Activated T-cell treated with anti-CD3 and anti-CD28 coated beads, Interleukin-2, amount 50 U/mL, for 48 hours (primary cell): ENCODE results near the gene ADD1.
A peak's percentile ranks its signal among the peaks of the same experiment; 100 is the strongest.

ENCODE experiments used
- DNase-seq, 2 experiments: peaks; one replicate each; pipeline ENCODE4 v3.0.0-alpha.2; 2020

The ADD1 gene

DNA sequence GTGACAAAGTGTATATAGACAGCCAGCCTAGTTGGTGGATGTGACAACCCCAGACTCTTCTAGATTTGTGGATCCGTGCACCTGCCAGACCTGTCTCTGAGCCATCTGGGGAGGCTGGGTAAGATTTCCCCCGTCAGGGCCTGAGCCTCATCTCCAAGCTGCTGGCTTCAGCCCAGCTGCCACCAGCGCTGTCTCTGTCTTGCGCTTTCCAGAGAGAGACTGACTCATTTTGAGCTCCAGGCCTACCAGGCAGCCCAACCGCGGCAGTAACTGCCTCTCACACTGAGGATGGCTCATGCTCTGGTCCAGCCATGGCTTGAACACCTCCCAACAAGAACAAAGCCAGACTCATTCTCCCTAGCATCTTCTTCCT, 93.1 kb downstream of the ADD1 start:
- DNase-seq: peak; percentile 79 to 83

DNA sequence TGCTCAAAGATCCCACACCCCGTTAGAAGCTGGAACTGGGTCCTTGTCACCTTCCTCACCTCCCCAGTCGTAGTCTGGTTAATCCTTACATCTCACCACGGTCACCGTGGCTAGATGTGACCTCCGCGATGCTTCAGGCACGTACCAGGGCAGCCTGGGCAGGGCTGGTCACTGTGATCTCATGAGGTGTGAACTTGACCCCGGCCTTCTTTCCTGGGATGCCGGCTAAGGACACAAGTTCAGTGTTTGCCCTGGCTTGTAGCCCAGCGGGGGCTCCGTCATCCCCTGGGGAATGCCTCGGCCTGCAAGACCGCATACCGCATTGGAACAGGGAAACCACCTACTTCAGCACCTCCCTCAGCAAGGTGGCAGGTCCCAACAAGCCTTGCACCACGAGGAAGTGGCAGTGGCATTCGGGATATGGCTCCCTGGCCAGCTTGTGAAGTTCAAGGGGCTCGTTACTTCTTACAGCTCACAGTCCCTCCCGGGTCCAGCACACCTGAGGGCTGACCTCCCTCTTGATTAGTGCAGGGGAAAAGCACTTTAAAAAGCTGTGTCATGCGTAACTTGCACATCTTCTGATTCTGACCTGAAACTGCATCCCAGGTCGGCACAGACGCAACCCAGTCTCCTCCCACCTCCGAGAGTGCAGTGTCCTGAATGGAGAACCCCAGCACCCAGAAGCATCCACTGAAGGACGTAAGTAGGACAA, 93.7 kb downstream of the ADD1 start:
- DNase-seq: peak; percentile 53 to 56

GRCh38 chr4:2937986-2938385, 94.3 kb downstream of the ADD1 start:
- DNase-seq: peak in 1 of 2 experiments; percentile 16

DNA sequence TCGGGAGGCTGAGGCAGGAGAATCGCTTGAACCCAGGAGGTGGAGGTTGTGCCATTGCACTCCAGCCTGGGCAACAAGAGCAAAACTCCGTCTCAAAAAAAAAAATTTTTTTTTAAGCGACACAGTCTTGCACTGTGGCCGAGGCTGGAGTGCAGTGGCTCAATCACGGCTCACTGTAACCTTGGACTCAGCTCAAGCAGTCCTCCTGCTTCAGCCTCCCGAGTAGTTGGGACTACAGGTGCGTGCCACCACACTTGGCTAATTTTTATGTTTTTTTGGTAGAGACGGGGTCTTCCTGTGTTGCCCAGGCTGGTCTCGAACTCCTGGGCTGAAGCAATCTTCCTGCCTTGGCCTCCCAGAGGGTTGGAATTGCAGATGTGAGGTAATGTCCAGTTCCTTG, 94.8 kb downstream of the ADD1 start:
- peak; percentile 15 to 17 for DNase-seq

DNA sequence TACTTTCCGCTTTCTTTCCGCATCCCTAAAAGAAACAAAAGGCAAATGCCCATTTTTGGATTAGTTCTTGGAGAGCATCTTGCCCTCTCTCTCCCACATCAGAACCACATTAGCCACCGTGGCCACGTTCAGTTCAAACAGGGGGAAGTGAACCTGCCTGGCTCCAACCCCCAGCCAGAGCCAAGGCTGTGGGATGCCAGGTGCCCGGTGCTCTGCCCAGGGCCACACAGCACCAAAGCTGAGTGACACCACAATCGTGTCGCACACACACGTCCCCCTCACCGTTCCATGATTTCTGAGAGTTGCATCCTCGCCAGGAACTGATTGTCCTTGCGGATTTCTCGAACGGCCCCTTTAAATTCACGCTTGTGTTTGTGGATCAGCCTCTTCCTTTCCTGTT, 95.3 kb downstream of the ADD1 start:
- DNase-seq: peak; percentile 18 to 22

- peak; percentile 43 to 50 for DNase-seq
These were observed 96.0 kb downstream of the ADD1 start for GRCh38 chr4:2939383-2940243.

GRCh38 chr4:2940267-2941137, 96.9 kb downstream of the ADD1 start:
- DNase-seq: peak; percentile 23 to 28

DNA sequence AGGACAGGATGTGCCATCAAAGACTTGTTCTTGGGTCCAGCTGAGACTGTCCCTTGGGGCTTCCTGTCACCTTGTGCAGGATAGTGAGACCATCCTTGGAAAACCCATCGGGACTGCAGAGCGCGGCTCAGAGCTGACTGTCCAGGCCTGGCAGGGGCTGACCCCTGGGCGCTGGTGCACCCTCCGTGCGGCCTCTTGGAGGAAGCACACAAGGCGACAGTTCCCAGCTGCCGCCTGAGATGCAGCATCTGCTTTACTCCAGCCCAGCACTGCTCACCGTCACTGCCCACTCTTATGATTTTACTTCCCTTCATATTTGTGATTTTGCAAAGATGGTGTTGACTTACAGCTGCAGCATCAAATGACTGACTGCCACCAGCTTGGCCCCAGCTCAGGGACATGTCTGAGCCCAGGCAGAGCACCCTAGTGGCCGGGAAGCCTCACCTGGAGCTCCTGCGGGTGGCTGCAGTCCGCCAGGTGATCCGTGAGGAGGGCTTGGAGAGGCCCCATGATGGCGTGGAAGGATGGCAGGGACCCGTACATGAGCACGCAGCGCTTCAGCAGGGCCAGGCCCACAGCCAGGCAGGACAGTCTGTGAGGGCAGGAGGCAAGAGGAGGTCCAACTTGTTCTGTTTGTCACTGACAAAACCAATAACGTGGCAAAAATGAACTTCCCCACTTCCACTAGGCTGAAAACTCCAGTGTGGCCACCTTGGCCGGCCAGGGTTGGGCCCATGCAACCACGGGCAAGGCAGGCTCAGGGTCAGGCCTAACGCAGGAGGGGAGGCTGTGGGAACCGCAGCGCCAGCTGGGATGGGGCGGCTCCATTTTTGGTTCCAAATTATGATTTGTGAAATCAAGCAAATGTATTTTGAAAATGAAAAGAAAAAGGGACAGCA, 97.7 kb downstream of the ADD1 start:
- peak; percentile 16 to 25 for DNase-seq

DNA sequence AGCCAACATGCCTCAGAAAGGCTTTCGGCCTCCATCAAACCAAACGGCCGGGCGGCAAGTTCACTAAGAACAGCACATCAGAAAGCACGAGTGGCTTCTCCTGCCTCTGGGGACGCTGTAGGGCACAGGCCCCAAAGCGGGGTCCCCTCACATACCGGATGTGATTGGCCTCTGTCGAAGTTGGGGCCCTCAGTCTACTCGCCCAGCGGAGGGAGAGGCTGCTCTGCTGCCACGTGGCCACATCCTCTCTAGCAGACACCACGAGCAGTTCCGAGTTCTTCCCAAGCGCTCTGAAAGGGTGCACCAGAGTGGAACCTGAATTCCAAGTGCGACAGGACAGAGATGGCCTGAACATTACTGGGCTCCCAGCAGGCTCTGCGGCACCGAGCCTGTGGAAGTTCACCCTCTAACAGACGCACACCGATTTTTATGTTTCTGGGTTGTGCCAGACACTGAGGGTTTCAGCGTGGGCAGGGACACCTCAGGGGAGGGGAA, 98.4 kb downstream of the ADD1 start:
- DNase-seq: peak; percentile 29 to 43

DNA sequence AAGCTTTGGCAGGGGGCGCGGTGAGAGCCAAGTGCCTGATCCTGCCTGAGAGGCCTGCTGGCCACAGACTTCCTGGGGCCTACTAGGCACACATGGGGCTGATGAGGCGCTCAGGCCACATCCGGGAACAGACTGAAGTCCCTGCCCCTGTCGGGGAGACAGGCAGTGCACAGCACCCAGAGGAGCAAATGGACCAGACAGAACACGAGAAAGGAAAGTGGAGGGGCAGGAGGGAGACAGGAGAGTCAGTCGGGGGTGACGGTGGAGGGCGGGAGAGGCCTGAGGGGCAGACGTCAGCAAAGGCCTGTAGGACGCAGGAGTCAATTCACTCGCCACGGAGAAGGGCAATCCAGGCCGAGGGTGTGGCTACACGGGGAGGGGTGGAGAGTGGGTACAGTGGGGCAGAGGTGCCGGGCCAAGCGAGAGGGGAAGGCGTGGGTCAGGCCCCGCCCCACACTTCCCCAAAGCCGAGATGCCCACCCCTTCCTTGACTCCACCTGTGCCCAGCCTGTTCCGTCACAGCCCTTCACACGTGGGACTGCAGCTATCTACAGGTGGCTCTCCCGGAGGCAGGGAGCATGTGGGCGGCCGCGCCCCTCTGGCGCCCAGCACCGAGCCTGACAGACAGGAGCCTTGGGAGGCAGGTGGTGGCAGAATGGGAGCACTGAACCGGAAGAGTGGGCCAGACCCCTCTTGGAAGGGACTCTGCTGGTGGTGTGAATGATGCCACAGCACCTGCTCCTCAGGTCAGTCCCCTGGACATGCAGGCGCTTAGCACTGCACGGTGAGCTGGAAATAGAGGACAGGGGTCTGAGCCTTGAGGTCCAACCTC, 99.1 kb downstream of the ADD1 start:
- DNase-seq: peak in 1 of 2 experiments; percentile 36

- no peak for DNase-seq
These were observed 99.9 kb downstream of the ADD1 start for GRCh38 chr4:2943364-2944090.

- DNase-seq: peak; percentile 18 to 30
These were observed 100.4 kb downstream of the ADD1 start for GRCh38 chr4:2944091-2944482.

- DNase-seq: peak; percentile 16 to 17
These were observed 101.2 kb downstream of the ADD1 start for GRCh38 chr4:2944586-2945526.

GRCh38 chr4:2945619-2946604, 102.3 kb downstream of the ADD1 start:
- peak in 1 of 2 experiments; percentile 13 for DNase-seq

GRCh38 chr4:2946812-2947600, 103.4 kb downstream of the ADD1 start:
- DNase-seq: peak in 1 of 2 experiments; percentile 17

- peak in 1 of 2 experiments; percentile 13 for DNase-seq
These were observed 104.3 kb downstream of the ADD1 start for GRCh38 chr4:2947926-2948325.
